C4-2B (cell line): ENCODE data around the gene CPLX3.
A peak's percentile ranks its signal among the peaks of the same experiment; 100 is the strongest.

ENCODE experiments used
- H3K27ac ChIP-seq: fragments of 450-650 bp; 2 replicates; pipeline ENCODE4 v1.5.1; 2017
- CTCF ChIP-seq: fragments of 450-650 bp; conservative IDR thresholded peaks from 2 replicates; pipeline ENCODE4 v1.5.1; 2017; ENCODE audit warnings: mild to moderate bottlenecking
- ZFX ChIP-seq: fragments of 450-650 bp; IDR thresholded peaks from 2 replicates; pipeline ENCODE4 v1.6.1; 2017

CPLX3 gene

GRCh38 chr15:74870436-74871215, 44.2 kb downstream of the CPLX3 start:
- TF ChIP-seq ZFX (no peak), CTCF (no peak)
- H3K27ac ChIP-seq = no peak overlapping the region

- TF ChIP-seq ZFX (no peak), CTCF (no peak)
- peak overlapping the region; percentile 69 for H3K27ac ChIP-seq
Observed at GRCh38 chr15:74872702-74873035, 46.2 kb downstream of the CPLX3 start.

- peak within 1 kb of the TSS; percentile 69 for H3K27ac ChIP-seq
- TF ChIP-seq CTCF (no peak), ZFX (peak; percentile 86; the same call in 1 of the 2 replicates)
Observed at GRCh38 chr15:74873036-74873755, 46.8 kb downstream of the CPLX3 start, which contains the start of gene SCAMP2. SCAMP2 (minus strand) TSS chr15:74873365; CDS start chr15:74873255, 110 bp downstream.

- peak overlapping the region; percentile 69 for H3K27ac ChIP-seq
Observed at GRCh38 chr15:74873756-74874424, 47.5 kb downstream of the CPLX3 start.

GRCh38 chr15:74878273-74878672, 51.8 kb downstream of the CPLX3 start:
- TF ChIP-seq CTCF = no peak
- TF ChIP-seq ZFX = no peak

More at GRCh38 chr15:74873756-74874424, 47.5 kb downstream of the CPLX3 start:
- TF ChIP-seq CTCF = no peak
- no peak for TF ChIP-seq ZFX

More at GRCh38 chr15:74878273-74878672, 51.8 kb downstream of the CPLX3 start:
- H3K27ac ChIP-seq = no peak overlapping the region
